ACC112 (cell line): ENCODE results near the gene CGB5.
A peak's percentile ranks its signal among the peaks of the same experiment; 100 is the strongest.
"Not testable (repeated sequence)": the region's sequence is repeated elsewhere in the genome, so short reads cannot be mapped to it uniquely, and the experiment has no call there.

Experiments used
- H2AFZ ChIP-seq: fragments of 200-600 bp; sonication (generic); one replicate; pipeline ENCODE4 v1.6.0; 2017; ENCODE audit warnings: antibody characterized with exemption, low read length; ENCODE audit not compliant: unreplicated experiment
- H3K27ac ChIP-seq: fragments of 200-600 bp; sonication (generic); 2 replicates; pipeline ENCODE4 v1.5.1; 2014; ENCODE audit warnings: low read depth, mild to moderate bottlenecking, antibody characterized with exemption, low read length, moderate library complexity
- H3K27me3 ChIP-seq: fragments of 200-600 bp; sonication (generic); 2 replicates; pipeline ENCODE4 v1.6.1; 2014; ENCODE audit warnings: mild to moderate bottlenecking, antibody characterized with exemption, low read length, moderate library complexity, mixed read lengths; ENCODE audit not compliant: insufficient read depth
- H3K36me3 ChIP-seq: fragments of 200-600 bp; sonication (generic); 2 replicates; pipeline ENCODE4 v1.6.1; 2016; ENCODE audit warnings: mild to moderate bottlenecking, antibody characterized with exemption, low read length, moderate library complexity, mixed read lengths; ENCODE audit not compliant: insufficient read depth
- H3K4me1 ChIP-seq: fragments of 200-600 bp; sonication (generic); one replicate; pipeline ENCODE4 v1.6.1; 2016; ENCODE audit warnings: low read length, mixed read lengths; ENCODE audit not compliant: insufficient read depth, unreplicated experiment, control insufficient read depth
- H3K4me3 ChIP-seq: fragments of 200-600 bp; sonication (generic); 2 replicates; pipeline ENCODE4 v1.5.1; 2014; ENCODE audit warnings: mild to moderate bottlenecking, low read depth, low read length
- H3K79me2 ChIP-seq: fragments of 200-600 bp; sonication (generic); one replicate; pipeline ENCODE4 v1.6.0; 2016; ENCODE audit warnings: low read length; ENCODE audit not compliant: control insufficient read depth, unreplicated experiment, insufficient read depth

Gene CGB5

GRCh38 chr19:49014123-49014869, 29.4 kb upstream of the CGB5 start:
- no peaks in the 10 kb centered on the region for H3K27me3 ChIP-seq
- no peaks in the 10 kb centered on the region for H3K36me3 ChIP-seq
- H3K4me1 ChIP-seq, result no peaks in the 10 kb centered on the region
- no peak overlapping the region for H3K4me3 ChIP-seq
- no peaks in the 10 kb centered on the region for H3K79me2 ChIP-seq
- H2AFZ ChIP-seq, result no peak overlapping the region
- no peak overlapping the region for H3K27ac ChIP-seq

DNA sequence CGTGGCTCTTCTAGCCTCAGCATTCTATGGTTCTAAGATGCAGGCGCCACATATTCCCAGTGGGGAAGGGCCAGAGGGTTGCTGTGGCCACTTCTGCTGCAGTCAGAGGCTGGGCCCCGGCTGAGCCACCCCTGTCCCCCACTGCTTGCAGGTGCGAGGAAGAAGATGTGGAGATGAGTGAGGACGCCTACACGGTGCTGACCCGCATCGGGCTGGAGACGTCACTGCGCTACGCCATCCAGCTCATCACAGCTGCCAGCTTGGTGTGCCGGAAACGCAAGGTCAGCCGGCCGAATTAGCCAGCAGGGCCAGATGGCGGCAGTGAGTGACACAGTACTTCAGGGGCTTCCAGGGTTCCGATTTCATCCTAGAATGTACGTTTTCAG, 28.8 kb upstream of the CGB5 start:
- Histone ChIP-seq H3K27me3 (no peaks in the 10 kb centered on the region), H3K4me3 (no peak overlapping the region), H3K27ac (no peak overlapping the region), H3K79me2 (no peaks in the 10 kb centered on the region), H2AFZ (no peak overlapping the region), H3K36me3 (no peaks in the 10 kb centered on the region), H3K4me1 (no peaks in the 10 kb centered on the region)

DNA sequence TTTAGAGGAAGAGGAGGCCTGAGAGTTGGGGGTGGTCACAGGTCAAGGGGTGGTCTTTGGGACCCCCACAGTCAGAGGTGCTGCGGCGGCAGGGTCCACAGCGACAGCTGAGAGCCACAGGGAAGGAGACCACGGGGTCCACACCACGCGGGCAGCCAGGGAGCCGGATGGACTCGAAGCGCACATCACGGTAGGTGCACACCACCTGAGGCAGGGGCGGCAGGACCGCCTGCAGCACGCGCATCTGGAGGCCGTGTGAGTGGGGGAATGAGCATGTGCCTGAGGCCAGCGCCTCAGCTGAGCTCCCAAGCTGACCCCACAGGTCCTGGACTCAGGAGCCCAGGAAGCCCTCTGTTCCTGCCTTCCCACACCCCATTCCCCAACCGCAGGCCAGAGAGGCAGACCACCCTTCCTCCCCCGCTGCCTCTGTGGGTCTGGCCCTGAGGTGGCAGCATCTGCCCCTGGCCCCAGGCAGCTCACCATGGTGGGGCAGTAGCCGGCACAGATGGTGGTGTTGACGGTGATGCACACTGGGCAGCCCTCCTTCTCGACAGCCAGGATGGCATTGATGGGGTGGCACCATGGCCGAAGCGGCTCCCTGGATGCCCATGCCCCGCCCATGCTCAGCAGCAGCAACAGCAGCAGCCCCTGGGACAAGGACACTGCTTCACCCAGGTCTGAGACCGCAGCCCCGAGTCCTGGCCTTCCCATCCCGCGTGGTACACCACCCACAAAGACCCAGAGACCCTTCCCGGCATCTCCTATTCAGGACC, 27.4 kb upstream of the CGB5 start:
- Histone ChIP-seq H3K4me1 (no peaks in the 10 kb centered on the region), H3K79me2 (no peaks in the 10 kb centered on the region), H3K27ac (no peak overlapping the region), H3K27me3 (no peaks in the 10 kb centered on the region), H2AFZ (no peak overlapping the region), H3K36me3 (no peaks in the 10 kb centered on the region), H3K4me3 (no peak overlapping the region)

DNA sequence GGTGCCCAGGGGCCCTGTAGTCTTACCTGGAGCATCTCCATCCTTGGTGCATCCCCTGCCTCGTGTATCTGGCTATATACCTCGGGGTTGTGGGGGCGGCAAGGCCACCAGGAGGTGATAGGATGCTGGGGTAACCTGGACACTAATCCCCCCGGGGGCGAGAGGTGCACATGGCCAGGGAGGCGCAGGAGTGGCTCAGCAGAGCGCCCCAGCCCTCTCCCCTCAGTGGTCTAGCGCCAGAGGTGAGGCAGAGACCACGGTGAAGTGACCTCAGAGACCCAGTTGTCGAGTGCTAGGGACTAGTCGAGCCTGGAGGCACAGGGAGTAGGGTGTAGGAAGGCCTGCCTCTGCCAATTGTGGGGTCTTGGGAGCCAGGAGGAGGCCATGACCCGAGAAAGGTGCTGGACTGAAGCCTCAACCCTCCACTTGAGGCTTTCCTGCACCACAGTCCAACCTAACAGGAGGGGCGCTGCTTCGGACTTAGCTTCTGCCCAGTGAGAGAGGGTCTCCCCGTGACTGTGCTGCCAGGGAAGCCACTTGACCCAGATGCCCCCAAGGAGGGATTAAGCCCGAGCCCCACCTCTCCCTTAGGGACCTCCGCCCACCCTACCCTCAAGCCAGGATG, 26.5 kb upstream of the CGB5 start, which contains the start of gene LHB:
TSS of gene LHB (minus strand) at position 51 of the 625 bp plus-strand sequence. CDS start at position 41, 10 bp downstream.
- Histone ChIP-seq H3K4me3 (peak within 1 kb of the TSS; percentile 71), H3K27ac (no peak within 1 kb of the TSS), H2AFZ (no peak within 1 kb of the TSS), H3K4me1 (no peaks in the 10 kb centered on the region), H3K27me3 (no peaks in the 10 kb centered on the region), H3K36me3 (no peaks in the 10 kb centered on the region), H3K79me2 (no peaks in the 10 kb centered on the region)

DNA sequence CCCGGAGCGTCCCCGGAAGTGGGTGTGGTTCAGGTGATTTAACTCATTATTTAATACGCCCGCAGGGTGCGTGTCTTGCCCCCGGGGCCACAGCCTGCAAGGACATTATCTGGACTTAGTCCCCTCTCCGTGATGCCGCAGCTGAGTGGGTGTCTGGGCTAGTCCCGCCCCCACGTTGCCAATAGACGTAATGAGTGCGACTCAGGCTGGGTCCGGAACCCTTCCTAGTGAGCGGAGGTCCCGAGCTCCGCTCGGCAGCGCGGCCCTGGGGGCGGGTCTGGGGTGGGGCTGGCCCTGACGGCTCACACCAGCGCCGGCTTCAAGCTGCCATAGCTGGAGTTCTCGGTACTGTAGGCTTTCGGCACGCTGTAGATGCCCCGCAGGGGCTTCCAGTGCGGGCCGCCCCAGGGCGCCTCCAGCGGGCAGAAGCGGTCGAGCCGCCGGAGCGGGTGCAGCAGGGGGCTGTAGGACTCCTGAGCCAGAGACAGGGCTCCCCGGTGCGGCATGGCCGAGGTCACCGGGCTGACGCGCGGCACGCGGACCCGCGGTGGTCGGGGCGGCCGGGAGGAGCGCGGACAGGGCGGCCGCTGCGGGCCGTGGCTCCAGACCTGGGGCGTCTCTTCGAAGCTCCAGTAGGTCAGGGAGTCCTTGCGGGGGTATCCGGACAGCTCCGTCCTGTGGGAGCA, 25.8 kb upstream of the CGB5 start:
- H3K79me2 ChIP-seq, result no peaks in the 10 kb centered on the region
- no peaks in the 10 kb centered on the region for H3K27me3 ChIP-seq
- H3K4me3 ChIP-seq, result peak overlapping the region; percentile 71
- no peak overlapping the region for H2AFZ ChIP-seq
- no peaks in the 10 kb centered on the region for H3K4me1 ChIP-seq
- H3K27ac ChIP-seq, result no peak overlapping the region
- H3K36me3 ChIP-seq, result no peaks in the 10 kb centered on the region

- not testable (repeated sequence) for H3K27ac ChIP-seq, H3K27me3 ChIP-seq, H3K4me1 ChIP-seq, H3K79me2 ChIP-seq, H3K36me3 ChIP-seq
- peak overlapping the region; percentile 71 for H3K4me3 ChIP-seq
- peak overlapping the region; percentile 60 for H2AFZ ChIP-seq
Observed at GRCh38 chr19:49018388-49019241, 25.0 kb upstream of the CGB5 start.

- Histone ChIP-seq H3K27ac (no peak overlapping the region), H2AFZ (peak overlapping the region; percentile 60), H3K36me3 (no peaks in the 10 kb centered on the region), H3K4me3 (peak overlapping the region; percentile 71), H3K27me3 (no peaks in the 10 kb centered on the region), H3K4me1 (no peaks in the 10 kb centered on the region), H3K79me2 (no peaks in the 10 kb centered on the region)
Observed at GRCh38 chr19:49019242-49019932, 24.3 kb upstream of the CGB5 start.

GRCh38 chr19:49020342-49020741, 23.3 kb upstream of the CGB5 start:
- H3K27ac ChIP-seq, result no peak overlapping the region
- no peaks in the 10 kb centered on the region for H3K27me3 ChIP-seq
- no peaks in the 10 kb centered on the region for H3K36me3 ChIP-seq
- H2AFZ ChIP-seq, result no peak overlapping the region
- H3K4me1 ChIP-seq, result no peaks in the 10 kb centered on the region
- no peaks in the 10 kb centered on the region for H3K79me2 ChIP-seq
- no peak overlapping the region for H3K4me3 ChIP-seq

DNA sequence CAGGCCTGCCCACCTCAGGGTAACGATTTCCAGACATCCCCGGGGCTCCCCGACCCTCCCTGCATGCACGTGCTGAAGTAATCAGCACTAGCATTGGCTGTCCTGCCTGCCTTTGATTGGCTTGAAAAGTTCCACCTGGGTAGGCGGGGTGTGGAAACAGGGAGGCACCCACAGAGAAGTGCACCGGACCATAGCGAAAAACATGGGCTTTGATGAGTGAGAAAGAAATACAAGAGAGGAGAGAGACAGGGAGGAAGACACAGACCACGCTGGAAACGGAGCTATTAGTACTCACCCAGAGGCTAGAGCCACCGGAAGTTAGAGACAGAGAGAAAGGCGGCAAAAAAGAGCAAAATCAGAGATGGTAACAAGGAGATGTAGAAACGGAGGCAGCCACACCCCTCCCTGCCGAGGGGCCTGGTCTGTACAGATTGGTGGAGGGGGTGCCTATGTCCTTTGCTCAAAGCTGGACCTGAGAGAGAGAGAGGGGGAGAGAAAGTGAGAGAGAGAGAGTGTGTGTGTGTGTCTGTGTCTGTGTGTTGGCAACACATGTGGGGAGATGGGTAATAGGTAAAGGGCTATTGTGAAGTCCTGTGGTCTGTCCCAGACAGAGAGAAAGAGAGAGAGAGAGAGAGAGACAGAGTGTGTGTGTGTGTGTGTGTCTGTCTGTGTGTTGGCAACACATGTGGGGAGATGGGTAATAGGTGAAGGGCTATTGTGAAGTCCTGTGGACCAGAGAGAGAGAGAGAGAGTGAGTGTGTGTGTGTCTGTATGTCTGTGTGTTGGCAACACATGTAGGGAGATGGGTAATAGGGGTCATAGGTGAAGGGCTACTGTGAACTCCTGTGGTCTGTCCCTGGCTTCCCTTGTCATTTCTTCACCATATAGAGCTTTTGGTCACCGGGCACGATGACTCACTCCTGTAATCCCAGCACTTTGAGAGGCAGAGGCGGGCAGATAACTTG, 22.4 kb upstream of the CGB5 start:
- Histone ChIP-seq H3K36me3 (no peaks in the 10 kb centered on the region), H3K79me2 (no peaks in the 10 kb centered on the region), H3K27me3 (no peaks in the 10 kb centered on the region), H2AFZ (no peak overlapping the region), H3K4me3 (no peak overlapping the region), H3K27ac (no peak overlapping the region), H3K4me1 (no peaks in the 10 kb centered on the region)
